Adipose tissue (tissue), 3 donors: ENCODE data around the gene SHLD2. TPM values are rescaled to one million over a fixed set of nuclear protein-coding genes. Genes with fewer than 3 reads are reported as not detected.
"Not testable (repeated sequence)": the region's sequence is repeated elsewhere in the genome, so short reads cannot be mapped to it uniquely, and the experiment has no call there.

Experiments used
- H3K27ac ChIP-seq: one replicate; pipeline ENCODE4 v1.5.1; 2013; ENCODE audit warnings: low read depth, low read length
- WGBS, 3 donors: extraction: QIAGEN DNeasy Blood & Tissue Kit; methylation state at CpG; one replicate each; pipeline ENCODE4 v1.1.7; 2013; 5-methylcytosine and 5-hydroxymethylcytosine counted together
- polyA plus RNA-seq, 3 donors: library from polyadenylated mRNA; stranded (reverse); fragments of 200-250 nt; gene quantifications; one replicate each; pipeline ENCODE4 v1.2.3, GENCODE V29; 2013
- donor health status: healthy with polysubstance abuse.
- donor health status: Bipolar disorder and iron deficiency.
- donor health status: healthy.

SHLD2 gene
- polyA plus RNA-seq, 3 donors, result 9.0 to 21.7 (median 15.0) TPM

GRCh38 chr10:87186016-87186415, 91.0 kb downstream of the SHLD2 start:
- WGBS, 3 donors, result 74 to 90% (median 77%) methylated on average over 3 to 4 of the region's 4 CpGs
- H3K27ac ChIP-seq, result not testable (repeated sequence)

- H3K27ac ChIP-seq, result not testable (repeated sequence)
- WGBS, 3 donors, result 77 to 99% (median 96%) methylated on average over 3 of the region's 3 CpGs
Measured at GRCh38 chr10:87187573-87187972, 92.6 kb downstream of the SHLD2 start.

- not testable (repeated sequence) for H3K27ac ChIP-seq
- WGBS, 3 donors, result 93 to 100% (median 97%) methylated on average over 2 to 3 of the region's 3 CpGs
Measured at GRCh38 chr10:87191841-87192240, 96.8 kb downstream of the SHLD2 start.

DNA sequence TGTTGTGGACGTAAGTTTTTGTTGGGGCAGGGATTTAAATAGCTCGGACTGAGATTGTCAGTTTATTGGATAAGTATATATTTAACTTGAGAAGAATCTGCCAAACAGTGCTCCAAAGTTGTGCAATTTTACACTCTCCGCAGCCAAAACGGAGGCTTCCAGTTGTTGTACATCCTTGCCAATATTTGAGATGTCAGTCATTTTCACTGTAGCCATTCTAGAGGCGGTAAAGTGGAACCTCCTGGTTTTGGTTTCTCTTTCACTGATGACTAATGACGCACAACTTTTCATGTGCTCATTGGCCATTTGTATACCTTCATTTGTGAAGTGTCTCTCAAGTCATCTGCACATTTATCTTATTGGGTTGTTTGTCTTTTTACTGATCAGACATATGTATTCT, 105.9 kb downstream of the SHLD2 start:
- 36 to 44% (median 42%) methylated on average over 6 of the region's 6 CpGs for WGBS, 3 donors
- not testable (repeated sequence) for H3K27ac ChIP-seq

GRCh38 chr10:87204801-87205200, 109.8 kb downstream of the SHLD2 start:
- H3K27ac ChIP-seq, result not testable (repeated sequence)
- WGBS, 3 donors, result 4 to 56% (median 8%) methylated on average over 1 to 2 of the region's 4 CpGs

- not testable (repeated sequence) for H3K27ac ChIP-seq
- 47 to 73% (median 59%) methylated on average over 4 of the region's 4 CpGs for WGBS, 3 donors
Measured at GRCh38 chr10:87206922-87207321, 111.9 kb downstream of the SHLD2 start.

DNA sequence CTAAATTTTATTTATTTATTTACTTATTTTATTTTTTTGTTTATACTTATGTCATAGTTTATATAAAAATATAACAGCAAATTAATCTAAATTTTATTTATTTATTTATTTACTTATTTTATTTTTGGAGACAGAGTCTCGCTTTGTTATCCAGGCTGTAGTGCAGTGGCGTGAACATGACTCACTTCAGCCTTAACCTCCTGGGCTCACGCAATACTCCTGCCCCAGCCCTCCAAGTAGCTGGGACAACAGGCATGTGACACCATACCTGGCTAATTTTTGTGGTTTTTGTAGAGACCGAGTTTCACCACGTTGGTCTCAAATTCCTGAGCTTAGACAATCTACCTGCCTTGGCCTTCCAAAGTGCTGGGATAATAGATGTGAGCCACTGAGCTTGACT, 115.3 kb downstream of the SHLD2 start:
- not testable (repeated sequence) for H3K27ac ChIP-seq
- 92 to 96% (median 94%) methylated on average over 4 to 5 of the region's 5 CpGs for WGBS, 3 donors

- 66 to 84% (median 75%) methylated on average over 2 of the region's 2 CpGs for WGBS, 3 donors
- H3K27ac ChIP-seq, result not testable (repeated sequence)
Measured at GRCh38 chr10:87211848-87212247, 116.8 kb downstream of the SHLD2 start.

- not testable (repeated sequence) for H3K27ac ChIP-seq
- WGBS, 3 donors, result 55 to 90% (median 74%) methylated on average over 7 of the region's 8 CpGs
Measured at GRCh38 chr10:87213150-87213765, 118.3 kb downstream of the SHLD2 start.

DNA sequence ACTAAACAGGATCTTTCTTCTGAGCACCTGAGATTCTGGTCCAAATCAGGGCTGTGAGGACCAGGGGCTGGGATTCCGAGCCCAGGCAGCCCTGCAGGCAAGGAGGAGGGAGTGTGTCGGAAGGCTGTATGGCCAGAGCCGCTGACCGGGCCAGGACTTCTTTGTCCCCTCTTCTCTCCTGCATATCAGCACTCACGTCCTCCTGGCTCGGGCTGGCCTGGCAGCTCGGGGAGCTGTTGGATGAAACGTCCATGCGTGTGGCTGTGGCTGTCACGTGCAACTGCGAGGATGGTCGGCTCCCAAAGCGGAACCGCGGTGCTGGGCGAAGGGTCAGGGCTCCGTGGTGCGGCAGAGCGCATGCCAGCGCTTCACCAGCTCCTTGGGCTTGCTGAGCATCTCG, 118.8 kb downstream of the SHLD2 start:
- not testable (repeated sequence) for H3K27ac ChIP-seq
- 86 to 91% (median 89%) methylated on average over 13 to 19 of the region's 21 CpGs for WGBS, 3 donors

GRCh38 chr10:87216120-87216519, 121.1 kb downstream of the SHLD2 start:
- WGBS, 3 donors, result 39 to 83% (median 55%) methylated on average over 11 of the region's 11 CpGs
- not testable (repeated sequence) for H3K27ac ChIP-seq

DNA sequence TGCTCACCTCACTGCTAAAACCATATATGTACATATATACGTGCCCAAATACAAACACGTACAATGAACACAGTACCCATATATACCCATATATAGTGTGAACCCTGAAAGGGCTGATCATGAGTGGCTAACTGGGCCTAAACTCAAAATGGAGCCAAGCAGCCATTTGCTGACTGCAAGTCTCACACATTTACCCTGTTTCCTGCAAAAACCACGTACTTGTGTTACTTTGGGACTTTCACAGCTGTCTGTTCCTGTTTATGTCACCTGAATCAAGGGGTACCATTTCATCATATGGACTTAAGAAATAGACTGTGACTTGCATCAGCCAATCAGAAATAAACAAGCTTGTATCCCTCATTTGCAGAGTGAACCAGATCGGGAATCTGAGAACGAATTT, 124.4 kb downstream of the SHLD2 start:
- H3K27ac ChIP-seq, result not testable (repeated sequence)
- whole genome bisulfite sequencing, 3 donors, result 60 to 100% (median 67%) methylated on average over 1 of the region's 5 CpGs

- H3K27ac ChIP-seq, result not testable (repeated sequence)
- WGBS, 3 donors, result 88 to 97% (median 89%) methylated on average over 18 to 30 of the region's 30 CpGs
Measured at GRCh38 chr10:87222789-87223188, 127.8 kb downstream of the SHLD2 start.

DNA sequence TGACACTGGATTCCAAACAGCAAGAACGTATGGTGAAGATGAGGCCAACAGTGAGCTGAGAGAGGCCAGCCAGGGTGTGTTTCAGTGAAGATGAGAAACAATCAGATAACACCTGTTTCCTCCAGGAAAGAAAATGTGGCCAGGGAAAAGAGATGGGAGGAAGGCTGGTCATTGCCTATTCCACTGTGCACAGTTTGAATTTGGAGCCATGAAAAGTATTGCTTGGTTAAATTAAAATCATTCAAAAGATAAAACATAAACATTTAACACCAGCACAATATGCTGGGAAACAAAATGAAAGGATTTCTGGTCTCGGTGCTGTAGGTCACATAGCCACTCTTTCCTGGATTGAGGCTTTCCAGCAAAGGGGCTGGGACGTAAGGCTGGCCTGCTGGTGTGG, 130.1 kb downstream of the SHLD2 start, which contains the start of gene NUTM2A:
Gene NUTM2A, plus strand, starts transcription at position 301 of the 400 bp plus-strand sequence. CDS start 383 bp downstream, outside the sequence.
- no CpG with 5 or more reads among the region's 3 CpGs for WGBS, 3 donors
- H3K27ac ChIP-seq, result not testable (repeated sequence)

DNA sequence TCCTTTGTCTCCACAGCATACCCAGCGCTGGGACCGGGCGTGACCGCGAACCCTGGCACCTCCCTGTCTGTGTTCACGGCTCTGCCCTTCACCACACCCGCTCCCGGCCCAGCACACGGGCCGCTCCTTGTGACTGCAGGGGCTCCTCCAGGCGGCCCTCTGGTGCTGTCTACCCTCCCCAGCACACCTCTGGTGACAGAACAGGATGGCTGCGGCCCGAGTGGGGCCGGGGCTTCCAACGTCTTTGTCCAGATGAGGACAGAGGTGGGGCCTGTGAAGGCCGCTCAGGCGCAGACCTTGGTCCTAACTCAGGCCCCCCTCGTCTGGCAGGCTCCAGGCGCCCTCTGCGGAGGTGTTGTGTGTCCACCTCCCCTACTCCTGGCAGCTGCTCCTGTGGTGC, 133.2 kb downstream of the SHLD2 start:
- WGBS, 3 donors, result 90 to 97% (median 94%) methylated on average over 6 to 8 of the region's 20 CpGs

GRCh38 chr10:87229211-87229610, 134.2 kb downstream of the SHLD2 start:
- WGBS, 3 donors, result 90 to 93% (median 92%) methylated on average over 9 of the region's 9 CpGs
- H3K27ac ChIP-seq, result not testable (repeated sequence)

More for the DNA sequence above, 133.2 kb downstream of the SHLD2 start:
- not testable (repeated sequence) for H3K27ac ChIP-seq

GRCh38 chr10:87234854-87235253, 139.8 kb downstream of the SHLD2 start:
- H3K27ac ChIP-seq, result not testable (repeated sequence)
- 43 to 86% (median 56%) methylated on average over 1 to 4 of the region's 7 CpGs for WGBS, 3 donors

DNA sequence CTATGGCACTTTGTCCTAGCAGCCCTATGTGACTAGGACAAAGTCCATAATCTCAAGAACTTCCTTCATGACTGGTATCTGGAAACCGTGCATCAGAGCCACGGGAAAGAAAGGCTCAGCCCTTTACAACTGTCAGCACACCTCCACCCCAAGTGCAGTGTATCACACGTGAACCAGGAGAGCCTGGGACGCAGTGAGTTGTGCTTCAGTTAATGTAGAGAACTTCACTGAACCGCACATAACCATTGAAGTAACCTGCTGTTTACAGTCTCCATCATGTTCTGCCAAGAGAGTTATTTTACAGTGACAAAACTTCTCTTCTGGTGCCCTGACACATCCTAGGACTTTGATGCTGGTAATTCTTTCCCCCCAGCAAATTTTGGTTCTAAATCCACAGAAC, 142.2 kb downstream of the SHLD2 start:
- WGBS, 3 donors, result 95 to 98% (median 98%) methylated on average over 3 of the region's 5 CpGs
- H3K27ac ChIP-seq, result not testable (repeated sequence)

DNA sequence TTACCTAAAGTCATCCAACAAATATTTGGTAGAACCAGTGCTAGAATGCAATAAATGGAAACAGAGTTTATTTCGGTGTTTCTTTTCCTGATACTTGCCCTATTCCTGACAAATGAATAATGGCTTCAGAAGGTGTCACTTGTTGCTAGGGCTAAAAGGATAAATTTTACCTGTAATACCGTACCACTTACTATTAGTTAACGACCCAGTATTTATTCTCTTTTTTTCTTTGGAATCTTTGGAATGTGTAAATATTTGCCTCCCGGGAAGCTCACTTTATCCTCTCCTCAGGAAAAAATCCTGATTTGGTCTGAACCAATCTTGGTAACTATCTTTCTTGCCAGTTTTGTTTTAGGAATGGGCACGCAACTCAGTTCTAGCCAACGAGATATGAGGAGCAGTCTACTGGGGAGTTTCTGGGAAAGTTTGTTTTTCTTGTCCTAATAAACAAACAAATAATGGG, 144.4 kb downstream of the SHLD2 start:
- 73 to 86% (median 80%) methylated on average over 2 of the region's 6 CpGs for WGBS, 3 donors

More for the DNA sequence above, 144.4 kb downstream of the SHLD2 start:
- H3K27ac ChIP-seq, result not testable (repeated sequence)
